Measurements from ENCODE around the gene TCP10L.
"Not testable (repeated sequence)": the region's sequence is repeated elsewhere in the genome, so short reads cannot be mapped to it uniquely, and the experiment has no call there.

Gene TCP10L

GRCh38 chr21:32585970-32586369 lies 647 bp upstream of the TCP10L start:
- DNase-seq (ENCODE audit: low spot score): no peak

- DNase-seq (ENCODE audit: low spot score): no peak
These were observed 851 bp downstream of the TCP10L start for GRCh38 chr21:32584472-32584871.

- no peak for DNase-seq (ENCODE audit: low spot score)
These were observed 3.6 kb downstream of the TCP10L start for GRCh38 chr21:32581732-32582131.

- DNase-seq (ENCODE audit: low spot score): no peak
These were observed 4.4 kb downstream of the TCP10L start for GRCh38 chr21:32580949-32581348.

- DNase-seq (ENCODE audit: low spot score): no peak
These were observed 7.1 kb downstream of the TCP10L start for GRCh38 chr21:32578107-32578691.

GRCh38 chr21:32576011-32576410 lies 9.3 kb downstream of the TCP10L start:
- DNase-seq (ENCODE audit: low spot score): no peak

- no peak for DNase-seq (ENCODE audit: low spot score)
These were observed 10.1 kb downstream of the TCP10L start for GRCh38 chr21:32574946-32575925.

GRCh38 chr21:32572574-32573420 lies 12.5 kb downstream of the TCP10L start:
- DNase-seq (ENCODE audit: low spot score): no peak

GRCh38 chr21:32570456-32570855 lies 14.9 kb downstream of the TCP10L start:
- no peak for DNase-seq (ENCODE audit: low spot score)

GRCh38 chr21:32569261-32570230 lies 15.8 kb downstream of the TCP10L start:
- DNase-seq (ENCODE audit: low spot score): peak; percentile 76

- no peak for DNase-seq (ENCODE audit: low spot score)
These were observed 17.7 kb downstream of the TCP10L start for GRCh38 chr21:32567626-32568025.

GRCh38 chr21:32566741-32567389 lies 18.5 kb downstream of the TCP10L start:
- DNase-seq (ENCODE audit: low spot score): no peak

GRCh38 chr21:32565856-32566465 lies 19.4 kb downstream of the TCP10L start:
- DNase-seq (ENCODE audit: low spot score): no peak

- DNase-seq (ENCODE audit: low spot score): no peak
These were observed 22.4 kb downstream of the TCP10L start for GRCh38 chr21:32562915-32563314.

GRCh38 chr21:32562426-32562825 lies 22.9 kb downstream of the TCP10L start:
- DNase-seq (ENCODE audit: low spot score): peak; percentile 49

GRCh38 chr21:32561476-32561875 lies 23.8 kb downstream of the TCP10L start:
- DNase-seq (ENCODE audit: low spot score): not testable (repeated sequence)

GRCh38 chr21:32560896-32561295 lies 24.4 kb downstream of the TCP10L start:
- no peak for DNase-seq (ENCODE audit: low spot score)

GRCh38 chr21:32559006-32559610 lies 26.2 kb downstream of the TCP10L start:
- no peak for DNase-seq (ENCODE audit: low spot score)

- DNase-seq (ENCODE audit: low spot score): no peak
These were observed 27.2 kb downstream of the TCP10L start for GRCh38 chr21:32558106-32558505.
